Measurements from ENCODE around the gene SNX27.

SNX27 gene

DNA sequence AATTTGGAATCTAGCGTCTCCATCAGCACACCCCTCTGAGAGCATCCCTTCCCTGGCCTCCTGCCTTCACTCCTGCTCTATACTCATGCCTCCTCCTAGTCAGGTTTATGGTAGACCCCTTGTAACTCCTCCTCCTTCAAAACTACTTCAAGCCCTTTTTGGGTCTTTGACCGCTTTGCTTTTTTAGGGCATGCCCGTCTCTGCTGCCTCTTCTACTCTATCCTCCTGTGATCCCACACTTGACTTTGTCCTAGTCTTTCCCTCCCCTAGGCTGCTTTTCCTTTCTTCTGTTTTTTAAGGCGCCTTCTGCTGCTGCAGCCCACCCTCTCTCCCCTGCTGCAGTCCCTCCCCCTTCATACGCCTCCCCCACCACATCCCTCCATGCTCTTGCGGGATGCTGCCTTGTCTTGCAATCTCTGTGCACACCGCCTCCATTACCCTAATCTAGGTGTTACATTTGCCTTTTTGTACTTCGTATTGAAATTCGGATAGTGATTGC lies 1.5 kb downstream of the SNX27 start (continued):
- TF ChIP-seq, protein P1, sequence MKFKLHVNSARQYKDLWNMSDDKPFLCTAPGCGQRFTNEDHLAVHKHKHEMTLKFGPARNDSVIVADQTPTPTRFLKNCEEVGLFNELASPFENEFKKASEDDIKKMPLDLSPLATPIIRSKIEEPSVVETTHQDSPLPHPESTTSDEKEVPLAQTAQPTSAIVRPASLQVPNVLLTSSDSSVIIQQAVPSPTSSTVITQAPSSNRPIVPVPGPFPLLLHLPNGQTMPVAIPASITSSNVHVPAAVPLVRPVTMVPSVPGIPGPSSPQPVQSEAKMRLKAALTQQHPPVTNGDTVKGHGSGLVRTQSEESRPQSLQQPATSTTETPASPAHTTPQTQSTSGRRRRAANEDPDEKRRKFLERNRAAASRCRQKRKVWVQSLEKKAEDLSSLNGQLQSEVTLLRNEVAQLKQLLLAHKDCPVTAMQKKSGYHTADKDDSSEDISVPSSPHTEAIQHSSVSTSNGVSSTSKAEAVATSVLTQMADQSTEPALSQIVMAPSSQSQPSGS (tag by site-specific recombination; IDR thresholded peaks at IDR 0.05; ENCODE audit: low read depth), result no peak
- TF ChIP-seq, protein P2, sequence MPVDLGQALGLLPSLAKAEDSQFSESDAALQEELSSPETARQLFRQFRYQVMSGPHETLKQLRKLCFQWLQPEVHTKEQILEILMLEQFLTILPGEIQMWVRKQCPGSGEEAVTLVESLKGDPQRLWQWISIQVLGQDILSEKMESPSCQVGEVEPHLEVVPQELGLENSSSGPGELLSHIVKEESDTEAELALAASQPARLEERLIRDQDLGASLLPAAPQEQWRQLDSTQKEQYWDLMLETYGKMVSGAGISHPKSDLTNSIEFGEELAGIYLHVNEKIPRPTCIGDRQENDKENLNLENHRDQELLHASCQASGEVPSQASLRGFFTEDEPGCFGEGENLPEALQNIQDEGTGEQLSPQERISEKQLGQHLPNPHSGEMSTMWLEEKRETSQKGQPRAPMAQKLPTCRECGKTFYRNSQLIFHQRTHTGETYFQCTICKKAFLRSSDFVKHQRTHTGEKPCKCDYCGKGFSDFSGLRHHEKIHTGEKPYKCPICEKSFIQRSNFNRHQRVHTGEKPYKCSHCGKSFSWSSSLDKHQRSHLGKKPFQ (tag by site-specific recombination; IDR thresholded peaks at IDR 0.05), result no peak
- 0 out of 2 replicates have a peak, but pooled peaks have one; percentile 5 for TF ChIP-seq ZBTB20 (tag by site-specific recombination; IDR thresholded peaks at IDR 0.05)
- TF ChIP-seq ZNF202 (tag by site-specific recombination; IDR thresholded peaks at IDR 0.05; ENCODE audit: borderline replicate concordance), result no peak
- TF ChIP-seq TCF7L2 (IDR thresholded peaks at IDR 0.05; ENCODE audit: borderline replicate concordance, low read depth, low read length), result no peak
- TF ChIP-seq ZNF335 (tag by site-specific recombination; conservative IDR thresholded peaks at IDR 0.05), result peak; percentile 94
- TF ChIP-seq ZNF416 (tag by site-specific recombination; IDR thresholded peaks at IDR 0.05), result no peak
- no peak for TF ChIP-seq ZNF473 (tag by site-specific recombination; IDR thresholded peaks at IDR 0.05)
- TF ChIP-seq ZNF121 (tag by site-specific recombination; IDR thresholded peaks at IDR 0.05), result no peak
- no peak for TF ChIP-seq YY2 (tag by site-specific recombination; IDR thresholded peaks at IDR 0.05)
- TF ChIP-seq, protein P3, sequence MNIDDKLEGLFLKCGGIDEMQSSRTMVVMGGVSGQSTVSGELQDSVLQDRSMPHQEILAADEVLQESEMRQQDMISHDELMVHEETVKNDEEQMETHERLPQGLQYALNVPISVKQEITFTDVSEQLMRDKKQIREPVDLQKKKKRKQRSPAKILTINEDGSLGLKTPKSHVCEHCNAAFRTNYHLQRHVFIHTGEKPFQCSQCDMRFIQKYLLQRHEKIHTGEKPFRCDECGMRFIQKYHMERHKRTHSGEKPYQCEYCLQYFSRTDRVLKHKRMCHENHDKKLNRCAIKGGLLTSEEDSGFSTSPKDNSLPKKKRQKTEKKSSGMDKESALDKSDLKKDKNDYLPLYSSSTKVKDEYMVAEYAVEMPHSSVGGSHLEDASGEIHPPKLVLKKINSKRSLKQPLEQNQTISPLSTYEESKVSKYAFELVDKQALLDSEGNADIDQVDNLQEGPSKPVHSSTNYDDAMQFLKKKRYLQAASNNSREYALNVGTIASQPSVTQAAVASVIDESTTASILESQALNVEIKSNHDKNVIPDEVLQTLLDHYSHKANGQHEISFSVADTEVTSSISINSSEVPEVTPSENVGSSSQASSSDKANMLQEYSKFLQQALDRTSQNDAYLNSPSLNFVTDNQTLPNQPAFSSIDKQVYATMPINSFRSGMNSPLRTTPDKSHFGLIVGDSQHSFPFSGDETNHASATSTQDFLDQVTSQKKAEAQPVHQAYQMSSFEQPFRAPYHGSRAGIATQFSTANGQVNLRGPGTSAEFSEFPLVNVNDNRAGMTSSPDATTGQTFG (tag by site-specific recombination; IDR thresholded peaks at IDR 0.05; ENCODE audit: borderline replicate concordance), result no peak
- TF ChIP-seq ZNF132 (tag by site-specific recombination; IDR thresholded peaks at IDR 0.05; ENCODE audit: borderline replicate concordance), result no peak
- TF ChIP-seq BCL11A (tag by site-specific recombination; IDR thresholded peaks at IDR 0.05; ENCODE audit: low read depth), result no peak
- TF ChIP-seq KLF1 (tag by site-specific recombination; IDR thresholded peaks at IDR 0.05), result 0 out of 2 replicates have a peak, but pooled peaks have one; percentile 25
- TF ChIP-seq ZNF391 (tag by site-specific recombination; IDR thresholded peaks at IDR 0.05; ENCODE audit: borderline replicate concordance, low read depth), result no peak
- TF ChIP-seq ZIC2 (tag by site-specific recombination; IDR thresholded peaks at IDR 0.05), result no peak
- TF ChIP-seq, protein P4, sequence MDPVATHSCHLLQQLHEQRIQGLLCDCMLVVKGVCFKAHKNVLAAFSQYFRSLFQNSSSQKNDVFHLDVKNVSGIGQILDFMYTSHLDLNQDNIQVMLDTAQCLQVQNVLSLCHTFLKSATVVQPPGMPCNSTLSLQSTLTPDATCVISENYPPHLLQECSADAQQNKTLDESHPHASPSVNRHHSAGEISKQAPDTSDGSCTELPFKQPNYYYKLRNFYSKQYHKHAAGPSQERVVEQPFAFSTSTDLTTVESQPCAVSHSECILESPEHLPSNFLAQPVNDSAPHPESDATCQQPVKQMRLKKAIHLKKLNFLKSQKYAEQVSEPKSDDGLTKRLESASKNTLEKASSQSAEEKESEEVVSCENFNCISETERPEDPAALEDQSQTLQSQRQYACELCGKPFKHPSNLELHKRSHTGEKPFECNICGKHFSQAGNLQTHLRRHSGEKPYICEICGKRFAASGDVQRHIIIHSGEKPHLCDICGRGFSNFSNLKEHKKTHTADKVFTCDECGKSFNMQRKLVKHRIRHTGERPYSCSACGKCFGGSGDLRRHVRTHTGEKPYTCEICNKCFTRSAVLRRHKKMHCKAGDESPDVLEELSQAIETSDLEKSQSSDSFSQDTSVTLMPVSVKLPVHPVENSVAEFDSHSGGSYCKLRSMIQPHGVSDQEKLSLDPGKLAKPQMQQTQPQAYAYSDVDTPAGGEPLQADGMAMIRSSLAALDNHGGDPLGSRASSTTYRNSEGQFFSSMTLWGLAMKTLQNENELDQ (tag by site-specific recombination; IDR thresholded peaks at IDR 0.05; ENCODE audit: low read depth), result no peak
- TF ChIP-seq GLIS2 (tag by site-specific recombination; IDR thresholded peaks at IDR 0.05), result no peak
- no peak for TF ChIP-seq SETDB1 (IDR thresholded peaks at IDR 0.05; ENCODE audit: insufficient read length, low read length)
- no peak for TF ChIP-seq ZNF792 (tag by site-specific recombination; IDR thresholded peaks at IDR 0.05)
- TF ChIP-seq ZNF624 (tag by site-specific recombination; IDR thresholded peaks at IDR 0.05), result no peak
- TF ChIP-seq ZNF404 (tag by site-specific recombination; IDR thresholded peaks at IDR 0.05), result no peak
- TF ChIP-seq, protein P5, sequence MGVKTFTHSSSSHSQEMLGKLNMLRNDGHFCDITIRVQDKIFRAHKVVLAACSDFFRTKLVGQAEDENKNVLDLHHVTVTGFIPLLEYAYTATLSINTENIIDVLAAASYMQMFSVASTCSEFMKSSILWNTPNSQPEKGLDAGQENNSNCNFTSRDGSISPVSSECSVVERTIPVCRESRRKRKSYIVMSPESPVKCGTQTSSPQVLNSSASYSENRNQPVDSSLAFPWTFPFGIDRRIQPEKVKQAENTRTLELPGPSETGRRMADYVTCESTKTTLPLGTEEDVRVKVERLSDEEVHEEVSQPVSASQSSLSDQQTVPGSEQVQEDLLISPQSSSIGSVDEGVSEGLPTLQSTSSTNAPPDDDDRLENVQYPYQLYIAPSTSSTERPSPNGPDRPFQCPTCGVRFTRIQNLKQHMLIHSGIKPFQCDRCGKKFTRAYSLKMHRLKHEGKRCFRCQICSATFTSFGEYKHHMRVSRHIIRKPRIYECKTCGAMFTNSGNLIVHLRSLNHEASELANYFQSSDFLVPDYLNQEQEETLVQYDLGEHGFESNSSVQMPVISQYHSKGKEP (tag by site-specific recombination; IDR thresholded peaks at IDR 0.05), result no peak
- TF ChIP-seq ZNF221 (tag by site-specific recombination; IDR thresholded peaks at IDR 0.05; ENCODE audit: borderline replicate concordance), result no peak
- TF ChIP-seq, protein P6, sequence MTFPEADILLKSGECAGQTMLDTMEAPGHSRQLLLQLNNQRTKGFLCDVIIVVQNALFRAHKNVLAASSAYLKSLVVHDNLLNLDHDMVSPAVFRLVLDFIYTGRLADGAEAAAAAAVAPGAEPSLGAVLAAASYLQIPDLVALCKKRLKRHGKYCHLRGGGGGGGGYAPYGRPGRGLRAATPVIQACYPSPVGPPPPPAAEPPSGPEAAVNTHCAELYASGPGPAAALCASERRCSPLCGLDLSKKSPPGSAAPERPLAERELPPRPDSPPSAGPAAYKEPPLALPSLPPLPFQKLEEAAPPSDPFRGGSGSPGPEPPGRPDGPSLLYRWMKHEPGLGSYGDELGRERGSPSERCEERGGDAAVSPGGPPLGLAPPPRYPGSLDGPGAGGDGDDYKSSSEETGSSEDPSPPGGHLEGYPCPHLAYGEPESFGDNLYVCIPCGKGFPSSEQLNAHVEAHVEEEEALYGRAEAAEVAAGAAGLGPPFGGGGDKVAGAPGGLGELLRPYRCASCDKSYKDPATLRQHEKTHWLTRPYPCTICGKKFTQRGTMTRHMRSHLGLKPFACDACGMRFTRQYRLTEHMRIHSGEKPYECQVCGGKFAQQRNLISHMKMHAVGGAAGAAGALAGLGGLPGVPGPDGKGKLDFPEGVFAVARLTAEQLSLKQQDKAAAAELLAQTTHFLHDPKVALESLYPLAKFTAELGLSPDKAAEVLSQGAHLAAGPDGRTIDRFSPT (tag by site-specific recombination; IDR thresholded peaks at IDR 0.05), result no peak
- TF ChIP-seq OSR2 (tag by site-specific recombination; IDR thresholded peaks at IDR 0.05), result no peak
- TF ChIP-seq ZFP41 (tag by site-specific recombination; IDR thresholded peaks at IDR 0.05; ENCODE audit: borderline replicate concordance), result no peak
